Measurements from ENCODE around the gene TMSB4X.

Gene TMSB4X

DNA sequence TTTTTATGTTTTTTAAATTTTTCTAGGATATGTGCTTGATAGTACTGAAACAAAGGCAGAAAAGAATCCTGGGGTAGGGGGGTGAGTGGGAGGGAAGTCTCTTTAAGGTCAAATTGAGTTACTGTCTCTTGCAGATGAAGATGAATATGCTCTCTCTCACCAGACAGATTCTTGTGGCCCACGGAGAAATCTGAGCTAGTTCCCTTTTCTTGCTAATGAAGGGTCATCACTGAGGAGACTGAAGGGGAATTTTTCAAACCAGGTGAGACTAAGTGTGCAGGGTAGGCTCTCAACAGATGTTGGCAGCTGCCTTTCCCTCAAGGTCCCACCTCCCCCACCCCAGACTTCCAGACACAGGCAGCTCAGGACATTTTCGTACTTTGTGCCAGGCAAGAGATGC, 48.0 kb downstream of the TMSB4X start:
- DNase-seq (ENCODE audit: low read depth, low spot score), result no peak
- Histone ChIP-seq H3K9me3 (ENCODE audit: insufficient read depth, low read length) (no peaks in the 10 kb centered on the region), H3K9ac (ENCODE audit: insufficient read length, low read depth) (no peak overlapping the region), H3K36me3 (ENCODE audit: insufficient read depth, insufficient read length, low read length) (no peaks in the 10 kb centered on the region), H3K4me1 (ENCODE audit: insufficient read depth, insufficient read length) (no peaks in the 10 kb centered on the region), H3K4me3 (ENCODE audit: insufficient read length, low read depth) (no peak overlapping the region), H3K27me3 (ENCODE audit: insufficient read depth, insufficient read length) (no peaks in the 10 kb centered on the region)
- TF ChIP-seq ZNF274 (IDR thresholded peaks at IDR 0.05; ENCODE audit: low read depth, low read length), result no peak
- TF ChIP-seq SUZ12 (IDR thresholded peaks at IDR 0.05; ENCODE audit: extremely low read depth, insufficient read depth, insufficient read length), result no peak
- TF ChIP-seq YY1 (IDR thresholded peaks at IDR 0.05; ENCODE audit: insufficient read depth, insufficient read length), result no peak

DNA sequence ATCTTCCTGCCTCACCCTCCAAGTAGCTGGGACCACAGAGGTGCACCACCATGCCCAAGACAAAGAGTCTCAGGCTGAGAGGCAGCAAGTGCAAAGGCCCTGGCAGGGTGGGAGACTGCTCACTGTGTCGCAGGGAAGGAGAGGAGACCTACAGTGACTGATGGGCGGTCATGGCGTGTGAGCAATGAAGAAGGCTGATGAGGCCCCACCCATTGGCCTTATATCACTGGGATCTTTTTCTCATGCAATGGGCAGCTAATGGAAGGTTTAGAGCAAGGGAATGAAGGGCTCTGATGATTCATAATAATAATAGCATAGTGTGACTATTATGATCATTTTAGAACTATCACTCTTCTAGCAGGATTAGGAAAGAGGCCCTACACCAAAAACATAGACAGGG, 48.7 kb downstream of the TMSB4X start:
- Histone ChIP-seq H3K27me3 (ENCODE audit: insufficient read depth, insufficient read length) (no peaks in the 10 kb centered on the region), H3K4me3 (ENCODE audit: insufficient read length, low read depth) (no peak overlapping the region), H3K4me1 (ENCODE audit: insufficient read depth, insufficient read length) (no peaks in the 10 kb centered on the region), H3K36me3 (ENCODE audit: insufficient read depth, insufficient read length, low read length) (no peaks in the 10 kb centered on the region), H3K9me3 (ENCODE audit: insufficient read depth, low read length) (no peaks in the 10 kb centered on the region), H3K9ac (ENCODE audit: insufficient read length, low read depth) (no peak overlapping the region)
- TF ChIP-seq SUZ12 (IDR thresholded peaks at IDR 0.05; ENCODE audit: extremely low read depth, insufficient read depth, insufficient read length) (no peak), ZNF274 (IDR thresholded peaks at IDR 0.05; ENCODE audit: low read depth, low read length) (no peak), YY1 (IDR thresholded peaks at IDR 0.05; ENCODE audit: insufficient read depth, insufficient read length) (no peak)
- no peak for DNase-seq (ENCODE audit: low read depth, low spot score)

DNA sequence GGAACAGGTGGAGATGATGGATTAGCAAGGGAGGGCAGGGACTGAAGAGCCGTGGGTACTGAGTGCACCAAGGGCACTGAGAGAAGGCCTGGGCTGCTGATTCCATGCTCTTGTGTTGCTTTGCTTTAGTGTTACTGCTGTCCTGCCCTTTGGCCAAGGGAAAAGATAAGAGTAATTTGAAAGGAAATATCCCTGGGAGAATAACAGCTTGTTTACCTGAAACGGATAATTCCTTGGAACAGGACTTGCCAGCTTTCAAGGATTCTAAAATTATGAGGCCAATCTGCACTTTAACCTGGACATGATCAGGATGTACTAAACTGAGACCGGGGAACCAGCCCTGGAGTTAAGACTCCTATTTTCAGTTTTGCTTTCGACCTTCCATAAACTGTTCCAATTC, 49.1 kb downstream of the TMSB4X start:
- Histone ChIP-seq H3K27me3 (ENCODE audit: insufficient read depth, insufficient read length) (no peaks in the 10 kb centered on the region), H3K4me3 (ENCODE audit: insufficient read length, low read depth) (no peak overlapping the region), H3K9me3 (ENCODE audit: insufficient read depth, low read length) (no peaks in the 10 kb centered on the region), H3K4me1 (ENCODE audit: insufficient read depth, insufficient read length) (no peaks in the 10 kb centered on the region), H3K9ac (ENCODE audit: insufficient read length, low read depth) (no peak overlapping the region), H3K36me3 (ENCODE audit: insufficient read depth, insufficient read length, low read length) (no peaks in the 10 kb centered on the region)
- DNase-seq (ENCODE audit: low read depth, low spot score), result no peak
- TF ChIP-seq SUZ12 (IDR thresholded peaks at IDR 0.05; ENCODE audit: extremely low read depth, insufficient read depth, insufficient read length) (no peak), YY1 (IDR thresholded peaks at IDR 0.05; ENCODE audit: insufficient read depth, insufficient read length) (no peak), ZNF274 (IDR thresholded peaks at IDR 0.05; ENCODE audit: low read depth, low read length) (no peak)

DNA sequence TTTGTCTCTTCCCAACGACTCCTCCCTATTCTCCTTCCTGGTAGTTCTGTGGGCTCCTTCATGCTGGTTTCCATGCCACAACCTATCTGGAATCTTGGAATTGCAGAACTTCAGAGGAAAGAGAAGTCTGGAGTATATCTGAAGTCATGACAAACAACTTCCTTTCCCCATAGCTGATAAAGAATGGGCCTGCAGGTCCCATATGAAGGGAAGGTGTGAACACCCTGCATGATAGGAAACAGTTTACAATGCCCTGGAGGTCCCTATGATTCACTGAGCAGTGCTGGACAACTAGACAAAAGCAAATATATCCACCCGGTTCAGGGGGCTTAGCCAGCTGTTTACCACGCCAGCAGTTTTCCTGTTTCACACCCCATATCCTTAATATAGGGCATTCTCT, 50.1 kb downstream of the TMSB4X start:
- TF ChIP-seq SUZ12 (IDR thresholded peaks at IDR 0.05; ENCODE audit: extremely low read depth, insufficient read depth, insufficient read length), result no peak
- no peak for TF ChIP-seq YY1 (IDR thresholded peaks at IDR 0.05; ENCODE audit: insufficient read depth, insufficient read length)
- no peak for TF ChIP-seq ZNF274 (IDR thresholded peaks at IDR 0.05; ENCODE audit: low read depth, low read length)
- no peaks in the 10 kb centered on the region for H3K27me3 ChIP-seq (ENCODE audit: insufficient read depth, insufficient read length)

More for the DNA sequence above, 50.1 kb downstream of the TMSB4X start:
- no peak for DNase-seq (ENCODE audit: low read depth, low spot score)
- Histone ChIP-seq H3K9ac (ENCODE audit: insufficient read length, low read depth) (no peak overlapping the region), H3K9me3 (ENCODE audit: insufficient read depth, low read length) (no peaks in the 10 kb centered on the region), H3K36me3 (ENCODE audit: insufficient read depth, insufficient read length, low read length) (no peaks in the 10 kb centered on the region), H3K4me3 (ENCODE audit: insufficient read length, low read depth) (no peak overlapping the region), H3K4me1 (ENCODE audit: insufficient read depth, insufficient read length) (no peaks in the 10 kb centered on the region)

All from NT2/D1 (cell line).